HG02642 (cell line): ENCODE results near the gene WDR83.
"Not testable (repeated sequence)": the region's sequence is repeated elsewhere in the genome, so short reads cannot be mapped to it uniquely, and the experiment has no call there.

ENCODE experiments used
- ATAC-seq: cut with Tn5 transposase; IDR thresholded peaks from one replicate; pipeline ENCODE4 v1.9.1; 2021; ENCODE audit warnings: mild to moderate bottlenecking; ENCODE audit not compliant: unreplicated experiment, poor library complexity

WDR83 gene

GRCh38 chr19:12666265-12667048 lies at the start of gene WDR83, which contains the start of gene MAN2B1:
TSS of gene WDR83 (plus strand) at chr19:12666807. CDS start at chr19:12669791, 2,984 bp downstream.
TSS of gene MAN2B1 (minus strand) at chr19:12666742. CDS start at chr19:12666701, 41 bp downstream.
- ATAC-seq = peak; percentile 51

GRCh38 chr19:12617646-12618045 lies 49.0 kb upstream of the WDR83 start:
- no peak for ATAC-seq

- ATAC-seq = not testable (repeated sequence)
These were observed 45.2 kb upstream of the WDR83 start for GRCh38 chr19:12621253-12622024.

GRCh38 chr19:12623361-12624031 lies 43.1 kb upstream of the WDR83 start:
- ATAC-seq = no peak

GRCh38 chr19:12626958-12627357 lies 39.6 kb upstream of the WDR83 start:
- ATAC-seq = no peak

- ATAC-seq = no peak
These were observed 38.3 kb upstream of the WDR83 start for GRCh38 chr19:12628040-12629022.

GRCh38 chr19:12629215-12629614 lies 37.4 kb upstream of the WDR83 start:
- no peak for ATAC-seq

- no peak for ATAC-seq
These were observed 30.0 kb upstream of the WDR83 start for GRCh38 chr19:12636631-12637030.

GRCh38 chr19:12638611-12639182 lies 27.9 kb upstream of the WDR83 start:
- no peak for ATAC-seq

GRCh38 chr19:12639901-12640613 lies 26.6 kb upstream of the WDR83 start:
- peak; percentile 78 for ATAC-seq

GRCh38 chr19:12641456-12641855 lies 25.2 kb upstream of the WDR83 start:
- ATAC-seq = no peak

GRCh38 chr19:12642506-12642905 lies 24.1 kb upstream of the WDR83 start:
- no peak for ATAC-seq

GRCh38 chr19:12643716-12644115 lies 22.9 kb upstream of the WDR83 start:
- not testable (repeated sequence) for ATAC-seq

- ATAC-seq = no peak
These were observed 20.1 kb upstream of the WDR83 start for GRCh38 chr19:12646551-12646950.

- no peak for ATAC-seq
These were observed 19.6 kb upstream of the WDR83 start for GRCh38 chr19:12647047-12647446.

- no peak for ATAC-seq
These were observed 19.0 kb upstream of the WDR83 start for GRCh38 chr19:12647490-12648071.

- ATAC-seq = no peak
These were observed 18.5 kb upstream of the WDR83 start for GRCh38 chr19:12648088-12648487.

GRCh38 chr19:12649941-12650340 lies 16.7 kb upstream of the WDR83 start:
- ATAC-seq = no peak
